A673 (cell line): ENCODE results near the gene IRS2. TPM values are rescaled to one million over a fixed set of nuclear protein-coding genes. Genes with fewer than 3 reads are reported as not detected.

Experiments used
- BruUV-seq: library from RNA; stranded (reverse); fragments of 400-500 nt; replicated peaks from 2 replicates; lab custom pipeline; 2021; lab: Mats Ljungman, UMichigan
- CTCF ChIA-PET: fragments of 300-600 bp; sonication (Branson Sonifier 250); formaldehyde crosslinking; loops from one replicate; lab custom pipeline; 2022; ENCODE audit warnings: antibody characterized with exemption; lab: Charles Lee
- POLR2A ChIA-PET: fragments of 300-600 bp; sonication (Branson Sonifier 250); formaldehyde crosslinking; loops from one replicate; lab custom pipeline; 2022; ENCODE audit warnings: antibody characterized with exemption; ENCODE audit not compliant: low non-redundant PET; lab: Charles Lee
- DNase-seq: peaks from one replicate; pipeline ENCODE4 v3.0.0-alpha.2; 2015; ENCODE audit warnings: low spot score
- H3K27ac ChIP-seq: fragments of 200-600 bp; sonication (generic); 2 replicates; pipeline ENCODE4 v1.5.1; 2016; ENCODE audit warnings: mixed run types, low read depth, mild to moderate bottlenecking, mixed read lengths, antibody characterized with exemption, low read length; ENCODE audit not compliant: poor library complexity, severe bottlenecking
- H3K27me3 ChIP-seq: fragments of 200-600 bp; sonication (generic); replicated peaks from 2 replicates; pipeline ENCODE4 v1.6.1; 2017; ENCODE audit warnings: mixed run types, low read depth, mild to moderate bottlenecking, mixed read lengths, antibody characterized with exemption, low read length; ENCODE audit not compliant: insufficient read depth, poor library complexity
- H3K36me3 ChIP-seq: fragments of 200-600 bp; sonication (generic); 2 replicates; pipeline ENCODE4 v1.6.1; 2016; ENCODE audit warnings: mixed run types, mild to moderate bottlenecking, mixed read lengths, antibody characterized with exemption, low read length; ENCODE audit not compliant: insufficient read depth, poor library complexity, severe bottlenecking
- H3K4me1 ChIP-seq: fragments of 200-600 bp; sonication (generic); 2 replicates; pipeline ENCODE4 v1.6.1; 2017; ENCODE audit warnings: mixed run types, mild to moderate bottlenecking, mixed read lengths, antibody characterized with exemption, low read length; ENCODE audit not compliant: insufficient read depth, poor library complexity, severe bottlenecking
- H3K4me3 ChIP-seq: fragments of 200-600 bp; sonication (generic); 2 replicates; pipeline ENCODE4 v1.5.1; 2016; ENCODE audit warnings: low read depth, mixed run types, mild to moderate bottlenecking, mixed read lengths, low read length; ENCODE audit not compliant: poor library complexity, severe bottlenecking
- H3K9me3 ChIP-seq: fragments of 200-600 bp; sonication (generic); 2 replicates; pipeline ENCODE4 v1.6.1; 2016; ENCODE audit warnings: mixed run types, low read depth, mild to moderate bottlenecking, mixed read lengths, antibody characterized with exemption, low read length; ENCODE audit not compliant: poor library complexity, severe bottlenecking
- EZH2 ChIP-seq: fragments of 200-600 bp; sonication (generic); IDR thresholded peaks from 2 replicates; pipeline ENCODE4 v1.6.1; 2017; ENCODE audit warnings: borderline replicate concordance, low read depth, mild to moderate bottlenecking, mixed read lengths, antibody characterized with exemption, low read length; ENCODE audit not compliant: poor library complexity, severe bottlenecking
- intact Hi-C: fragments of 100-400 bp; cut with micrococcal nuclease; formaldehyde crosslinking; loops from one replicate; pipeline ENCODE4 v1.10.0; 2022; ENCODE audit not compliant: unreplicated experiment
- total RNA-seq: library from RNA; stranded (reverse); gene quantifications from 2 replicates; pipeline ENCODE4 v1.2.3, GENCODE V29; 2021
- TF ChIP-seq, protein P1 (sequence below): fragments of 300-800, 200-600 bp; sonication (generic); conservative IDR thresholded peaks from 2 replicates; pipeline ENCODE4 v1.5.1; 2017; ENCODE audit warnings: low read depth, mild to moderate bottlenecking, antibody characterized with exemption, low read length, moderate library complexity, mixed read lengths

IRS2 gene
- total RNA-seq, 1 experiment from 2014 or later = 135 TPM

DNA sequence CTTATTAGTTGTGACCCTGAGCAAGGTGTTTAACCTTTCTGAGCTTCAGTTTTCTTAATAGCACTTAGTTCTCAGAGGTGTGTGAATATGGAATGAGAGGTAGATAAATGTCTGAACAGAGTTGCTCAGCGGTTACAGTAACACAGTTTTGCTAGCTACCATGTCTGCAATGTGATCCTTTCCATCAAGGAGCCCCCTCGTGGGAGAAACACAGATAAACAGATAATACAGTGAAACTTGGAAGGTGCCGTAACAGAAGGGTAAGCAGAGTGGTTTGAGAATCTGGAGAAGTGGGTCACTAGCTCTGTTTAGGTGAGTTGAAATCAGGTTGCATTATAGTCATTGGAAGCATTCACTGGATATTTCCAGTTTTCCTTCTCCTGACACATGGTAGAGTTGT lies 38.9 kb downstream of the IRS2 start:
- Histone ChIP-seq H3K27me3 (no peaks in the 10 kb centered on the region), H3K36me3 (peaks cover 16% of the 10 kb centered on the region), H3K4me1 (peaks cover 71% of the 10 kb centered on the region), H3K4me3 (no peak overlapping the region), H3K9me3 (no peaks in the 10 kb centered on the region), H3K27ac (peak overlapping the region; percentile 31)
- DNase-seq = peak; percentile 65
- no TSS peak for BruUV-seq
- CTCF ChIA-PET = interaction anchor here (0.5 to 0.9 kb wide), 2 partner anchors 149 to 320 kb away, joined by 3 to 4 read pairs; no protein-coding TSS in a partner anchor
- TF ChIP-seq, protein P1, sequence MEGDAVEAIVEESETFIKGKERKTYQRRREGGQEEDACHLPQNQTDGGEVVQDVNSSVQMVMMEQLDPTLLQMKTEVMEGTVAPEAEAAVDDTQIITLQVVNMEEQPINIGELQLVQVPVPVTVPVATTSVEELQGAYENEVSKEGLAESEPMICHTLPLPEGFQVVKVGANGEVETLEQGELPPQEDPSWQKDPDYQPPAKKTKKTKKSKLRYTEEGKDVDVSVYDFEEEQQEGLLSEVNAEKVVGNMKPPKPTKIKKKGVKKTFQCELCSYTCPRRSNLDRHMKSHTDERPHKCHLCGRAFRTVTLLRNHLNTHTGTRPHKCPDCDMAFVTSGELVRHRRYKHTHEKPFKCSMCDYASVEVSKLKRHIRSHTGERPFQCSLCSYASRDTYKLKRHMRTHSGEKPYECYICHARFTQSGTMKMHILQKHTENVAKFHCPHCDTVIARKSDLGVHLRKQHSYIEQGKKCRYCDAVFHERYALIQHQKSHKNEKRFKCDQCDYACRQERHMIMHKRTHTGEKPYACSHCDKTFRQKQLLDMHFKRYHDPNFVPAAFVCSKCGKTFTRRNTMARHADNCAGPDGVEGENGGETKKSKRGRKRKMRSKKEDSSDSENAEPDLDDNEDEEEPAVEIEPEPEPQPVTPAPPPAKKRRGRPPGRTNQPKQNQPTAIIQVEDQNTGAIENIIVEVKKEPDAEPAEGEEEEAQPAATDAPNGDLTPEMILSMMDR = peak; percentile 61
- no peak for TF ChIP-seq EZH2
- POLR2A ChIA-PET = interaction anchor here (0.6 kb wide), 2 partner anchors 528 to 1395 kb away, joined by 3 read pairs; no protein-coding TSS in a partner anchor
- intact Hi-C loops = loop anchor here (1.0 kb wide), 1 partner anchor 320 kb away; no protein-coding TSS in a partner anchor

DNA sequence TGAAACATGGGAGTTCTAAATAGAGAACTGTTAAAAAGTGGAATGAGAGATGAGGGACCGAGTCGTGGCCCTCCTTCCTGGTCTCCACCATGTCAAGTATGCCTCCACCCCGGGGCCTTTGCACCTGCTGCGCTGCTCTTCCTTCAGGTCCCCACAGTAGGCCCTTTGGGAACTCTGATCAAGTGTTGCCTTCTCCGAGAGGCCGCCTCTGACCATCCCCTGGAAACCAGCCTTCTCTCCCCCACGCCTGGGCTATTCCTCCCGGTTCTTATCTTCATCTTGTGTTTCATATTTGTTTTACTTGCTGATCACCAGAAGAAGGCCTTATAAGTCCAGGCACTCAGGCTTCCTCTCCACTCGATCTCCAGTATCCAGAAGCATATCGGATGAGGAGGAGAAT lies 40.0 kb downstream of the IRS2 start:
- CTCF ChIA-PET = no interaction called here
- POLR2A ChIA-PET = no interaction called here
- peaks cover 5% of the 10 kb centered on the region for H3K36me3 ChIP-seq
- BruUV-seq = no TSS peak
- H3K27ac ChIP-seq = no peak overlapping the region
- intact Hi-C loops = no loop called here
- no peak for TF ChIP-seq EZH2
- TF ChIP-seq, protein P1 = no peak
- no peak overlapping the region for H3K4me3 ChIP-seq
- no peaks in the 10 kb centered on the region for H3K27me3 ChIP-seq
- no peaks in the 10 kb centered on the region for H3K9me3 ChIP-seq
- DNase-seq = no peak
- peaks cover 64% of the 10 kb centered on the region for H3K4me1 ChIP-seq

DNA sequence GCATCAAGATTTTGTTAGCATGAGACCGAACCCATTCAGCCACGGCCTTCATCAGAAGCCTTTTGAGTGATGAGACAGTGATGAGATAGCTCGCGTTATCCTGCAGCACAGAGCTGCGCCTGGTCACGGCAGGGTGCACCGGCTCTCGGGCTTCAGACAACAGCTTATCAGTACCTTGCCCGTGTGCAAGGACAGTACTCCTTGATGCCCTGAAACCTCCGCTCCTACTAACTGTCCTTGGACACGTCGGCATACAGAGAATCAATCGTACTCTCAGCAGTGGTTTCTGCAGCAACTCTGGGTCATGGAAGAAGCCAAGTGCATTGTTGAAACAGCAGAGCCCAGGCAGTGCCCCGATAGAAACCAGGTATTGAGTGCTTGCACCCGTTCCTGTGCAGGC lies 40.7 kb downstream of the IRS2 start:
- intact Hi-C loops = no loop called here
- no peak for DNase-seq
- ChIA-PET POLR2A (no interaction called here), CTCF (no interaction called here)
- H3K4me3 ChIP-seq = no peak overlapping the region
- no TSS peak for BruUV-seq
- TF ChIP-seq EZH2 = no peak
- TF ChIP-seq, protein P1 = no peak
- no peaks in the 10 kb centered on the region for H3K27me3 ChIP-seq
- H3K9me3 ChIP-seq = no peaks in the 10 kb centered on the region
- no peak overlapping the region for H3K27ac ChIP-seq
- no peaks in the 10 kb centered on the region for H3K36me3 ChIP-seq
- peaks cover 57% of the 10 kb centered on the region for H3K4me1 ChIP-seq
